ENCODE data around the gene ADAMTS18. TPM values are rescaled to one million over a fixed set of nuclear protein-coding genes. Genes with fewer than 3 reads are reported as not detected.

Gene ADAMTS18
- polyA plus RNA-seq, 1 of the 3 experiments (the other 2 are of a cell fraction), result under 0.01 TPM

DNA sequence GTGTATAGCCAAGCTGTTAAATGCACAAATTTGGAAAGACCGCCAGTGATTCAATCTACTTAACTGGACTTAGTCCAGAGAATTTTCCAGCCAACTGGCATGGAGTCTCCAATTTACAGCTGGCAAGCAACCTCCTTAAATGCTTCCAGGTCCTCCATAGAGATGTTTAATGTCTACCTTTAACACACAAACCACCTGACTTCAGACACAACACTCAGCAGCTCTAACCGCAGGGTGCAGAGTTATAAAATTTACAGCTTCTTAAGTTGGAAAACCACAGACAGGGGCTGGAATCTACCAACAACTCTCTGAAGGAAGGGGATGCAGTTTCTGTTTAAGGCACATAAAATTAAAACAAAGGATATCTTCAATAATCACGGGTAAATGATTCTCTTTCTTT, 128.8 kb downstream of the ADAMTS18 start:
- no peak for TF ChIP-seq SMC3 (IDR thresholded peaks at IDR 0.05; ENCODE audit: low read depth, low read length)
- TF ChIP-seq FOSL2 (IDR thresholded peaks at IDR 0.05; ENCODE audit: borderline replicate concordance, low read depth), result no peak
- no peak for TF ChIP-seq TCF12 (IDR thresholded peaks at IDR 0.05)
- TF ChIP-seq RXRA (IDR thresholded peaks at IDR 0.05; ENCODE audit: borderline replicate concordance, low read depth), result no peak
- TF ChIP-seq NFIC (IDR thresholded peaks at IDR 0.05; ENCODE audit: borderline replicate concordance), result no peak
- no peak for TF ChIP-seq NRF1 (IDR thresholded peaks at IDR 0.05; ENCODE audit: low read depth, low read length)
- no peak for TF ChIP-seq RCOR1 (IDR thresholded peaks at IDR 0.05; ENCODE audit: low read length)
- TF ChIP-seq GABPA (IDR thresholded peaks at IDR 0.05; ENCODE audit: low read depth), result no peak
- no peak for TF ChIP-seq JUND (IDR thresholded peaks at IDR 0.05)
- TF ChIP-seq, protein P1, sequence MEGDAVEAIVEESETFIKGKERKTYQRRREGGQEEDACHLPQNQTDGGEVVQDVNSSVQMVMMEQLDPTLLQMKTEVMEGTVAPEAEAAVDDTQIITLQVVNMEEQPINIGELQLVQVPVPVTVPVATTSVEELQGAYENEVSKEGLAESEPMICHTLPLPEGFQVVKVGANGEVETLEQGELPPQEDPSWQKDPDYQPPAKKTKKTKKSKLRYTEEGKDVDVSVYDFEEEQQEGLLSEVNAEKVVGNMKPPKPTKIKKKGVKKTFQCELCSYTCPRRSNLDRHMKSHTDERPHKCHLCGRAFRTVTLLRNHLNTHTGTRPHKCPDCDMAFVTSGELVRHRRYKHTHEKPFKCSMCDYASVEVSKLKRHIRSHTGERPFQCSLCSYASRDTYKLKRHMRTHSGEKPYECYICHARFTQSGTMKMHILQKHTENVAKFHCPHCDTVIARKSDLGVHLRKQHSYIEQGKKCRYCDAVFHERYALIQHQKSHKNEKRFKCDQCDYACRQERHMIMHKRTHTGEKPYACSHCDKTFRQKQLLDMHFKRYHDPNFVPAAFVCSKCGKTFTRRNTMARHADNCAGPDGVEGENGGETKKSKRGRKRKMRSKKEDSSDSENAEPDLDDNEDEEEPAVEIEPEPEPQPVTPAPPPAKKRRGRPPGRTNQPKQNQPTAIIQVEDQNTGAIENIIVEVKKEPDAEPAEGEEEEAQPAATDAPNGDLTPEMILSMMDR (IDR thresholded peaks at IDR 0.05), result no peak
- TF ChIP-seq MEF2A (IDR thresholded peaks at IDR 0.05; ENCODE audit: borderline replicate concordance, low read depth), result no peak
- TF ChIP-seq MXI1 (IDR thresholded peaks at IDR 0.05; ENCODE audit: low read depth, low read length), result no peak
- TF ChIP-seq, protein P2, sequence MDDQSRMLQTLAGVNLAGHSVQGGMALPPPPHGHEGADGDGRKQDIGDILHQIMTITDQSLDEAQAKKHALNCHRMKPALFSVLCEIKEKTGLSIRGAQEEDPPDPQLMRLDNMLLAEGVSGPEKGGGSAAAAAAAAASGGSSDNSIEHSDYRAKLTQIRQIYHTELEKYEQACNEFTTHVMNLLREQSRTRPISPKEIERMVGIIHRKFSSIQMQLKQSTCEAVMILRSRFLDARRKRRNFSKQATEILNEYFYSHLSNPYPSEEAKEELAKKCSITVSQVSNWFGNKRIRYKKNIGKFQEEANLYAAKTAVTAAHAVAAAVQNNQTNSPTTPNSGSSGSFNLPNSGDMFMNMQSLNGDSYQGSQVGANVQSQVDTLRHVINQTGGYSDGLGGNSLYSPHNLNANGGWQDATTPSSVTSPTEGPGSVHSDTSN (IDR thresholded peaks at IDR 0.05), result no peak
- no peak for TF ChIP-seq CHD2 (IDR thresholded peaks at IDR 0.05; ENCODE audit: low read length, partially characterized antibody)
- TF ChIP-seq RAD21 (IDR thresholded peaks at IDR 0.05; ENCODE audit: low read length), result no peak
- no peak for TF ChIP-seq TAF1 (IDR thresholded peaks at IDR 0.05; ENCODE audit: borderline replicate concordance, low read depth, low read length)
- no peak overlapping the region for H3K4me2 ChIP-seq
- POLR2A ChIA-PET, result no interaction called here
- no peaks in the 10 kb centered on the region for H3K4me1 ChIP-seq (ENCODE audit: control insufficient read depth in 1 of 2, insufficient read depth in 2 of 2, low read depth in 1 of 2, low read length in 1 of 2)
- 96% methylated on average over 3 of the region's 3 CpGs for WGBS (ENCODE audit: low lambda C conversion rate)
- H3K9me3 ChIP-seq, result no peaks in the 10 kb centered on the region
- H2AFZ ChIP-seq (ENCODE audit: low read depth), result no peak overlapping the region
- no peaks in the 10 kb centered on the region for H3K9me2 ChIP-seq
- H3K4me3 ChIP-seq (ENCODE audit: low read depth in 2 of 2, low read length in 1 of 2), result no peak overlapping the region
- no peak for DNase-seq
- H3K27ac ChIP-seq (ENCODE audit: low read depth in 2 of 2, low read length in 1 of 2), result no peak overlapping the region
- no peak overlapping the region for H3K9ac ChIP-seq
- peaks cover 8% of the 10 kb centered on the region for H3F3A ChIP-seq (replicated peaks; ENCODE audit: insufficient read depth)
- no peaks in the 10 kb centered on the region for H3K79me2 ChIP-seq (ENCODE audit: insufficient read depth)
- no peaks in the 10 kb centered on the region for H4K20me1 ChIP-seq (ENCODE audit: insufficient read depth)
- H3K36me3 ChIP-seq (replicated peaks in 1 of 2; ENCODE audit: control insufficient read depth in 1 of 2, insufficient read depth in 2 of 2, low read length in 1 of 2), result no peaks in the 10 kb centered on the region
- CTCF ChIA-PET, result no interaction called here
- H3K27me3 ChIP-seq (ENCODE audit: insufficient read depth), result no peaks in the 10 kb centered on the region

DNA sequence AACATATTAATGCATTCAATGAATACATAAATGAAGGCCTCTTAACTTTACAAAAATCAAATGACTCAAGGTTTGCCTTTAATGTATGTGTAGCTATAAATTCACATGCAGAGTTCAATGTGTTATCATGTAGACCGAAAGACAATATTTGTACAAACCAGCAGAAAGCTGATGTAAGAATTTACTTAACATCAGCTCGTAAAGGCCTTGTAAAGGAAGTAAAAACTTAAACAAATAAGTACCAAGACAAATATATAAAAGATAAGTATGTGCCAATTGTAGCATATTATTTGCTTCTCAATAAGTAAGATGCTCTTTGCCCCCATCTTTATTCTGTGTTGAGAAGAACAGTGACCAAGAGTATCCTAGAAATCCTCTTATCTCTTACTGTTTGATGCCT, 130.0 kb downstream of the ADAMTS18 start:
- Histone ChIP-seq H3K9me2 (no peaks in the 10 kb centered on the region), H3F3A (replicated peaks; ENCODE audit: insufficient read depth) (peaks cover 8% of the 10 kb centered on the region), H3K27ac (ENCODE audit: low read depth in 2 of 2, low read length in 1 of 2) (no peak overlapping the region), H3K4me3 (ENCODE audit: low read depth in 2 of 2, low read length in 1 of 2) (no peak overlapping the region), H3K27me3 (ENCODE audit: insufficient read depth) (no peaks in the 10 kb centered on the region), H4K20me1 (ENCODE audit: insufficient read depth) (no peaks in the 10 kb centered on the region), H3K79me2 (ENCODE audit: insufficient read depth) (no peaks in the 10 kb centered on the region), H2AFZ (ENCODE audit: low read depth) (no peak overlapping the region), H3K4me2 (no peak overlapping the region), H3K4me1 (ENCODE audit: control insufficient read depth in 1 of 2, insufficient read depth in 2 of 2, low read depth in 1 of 2, low read length in 1 of 2) (no peaks in the 10 kb centered on the region), H3K9me3 (no peaks in the 10 kb centered on the region), H3K36me3 (replicated peaks in 1 of 2; ENCODE audit: control insufficient read depth in 1 of 2, insufficient read depth in 2 of 2, low read length in 1 of 2) (no peaks in the 10 kb centered on the region), H3K9ac (no peak overlapping the region)
- DNase-seq, result no peak
- ChIA-PET POLR2A (no interaction called here), CTCF (no interaction called here)
- WGBS (ENCODE audit: low lambda C conversion rate), result 59% methylated on average over 2 of the region's 2 CpGs
- TF ChIP-seq YY1 (IDR thresholded peaks at IDR 0.05; ENCODE audit: low read depth) (no peak), RXRA (IDR thresholded peaks at IDR 0.05; ENCODE audit: borderline replicate concordance, low read depth) (no peak), RCOR1 (IDR thresholded peaks at IDR 0.05; ENCODE audit: low read length) (no peak), JUND (IDR thresholded peaks at IDR 0.05) (no peak), GABPA (IDR thresholded peaks at IDR 0.05; ENCODE audit: low read depth) (no peak), NRF1 (IDR thresholded peaks at IDR 0.05; ENCODE audit: low read depth, low read length) (no peak), NFIC (IDR thresholded peaks at IDR 0.05; ENCODE audit: borderline replicate concordance) (no peak), TAF1 (IDR thresholded peaks at IDR 0.05; ENCODE audit: borderline replicate concordance, low read depth, low read length) (no peak), FOXM1 (IDR thresholded peaks at IDR 0.05; ENCODE audit: low read depth) (no peak), FOXJ3 (CRISPR knock-in tag; IDR thresholded peaks at IDR 0.05) (no peak), RAD21 (IDR thresholded peaks at IDR 0.05; ENCODE audit: low read length) (no peak)
- TF ChIP-seq, protein P3, sequence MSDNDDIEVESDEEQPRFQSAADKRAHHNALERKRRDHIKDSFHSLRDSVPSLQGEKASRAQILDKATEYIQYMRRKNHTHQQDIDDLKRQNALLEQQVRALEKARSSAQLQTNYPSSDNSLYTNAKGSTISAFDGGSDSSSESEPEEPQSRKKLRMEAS (IDR thresholded peaks at IDR 0.05; ENCODE audit: low read depth), result no peak
- TF ChIP-seq, protein P4, sequence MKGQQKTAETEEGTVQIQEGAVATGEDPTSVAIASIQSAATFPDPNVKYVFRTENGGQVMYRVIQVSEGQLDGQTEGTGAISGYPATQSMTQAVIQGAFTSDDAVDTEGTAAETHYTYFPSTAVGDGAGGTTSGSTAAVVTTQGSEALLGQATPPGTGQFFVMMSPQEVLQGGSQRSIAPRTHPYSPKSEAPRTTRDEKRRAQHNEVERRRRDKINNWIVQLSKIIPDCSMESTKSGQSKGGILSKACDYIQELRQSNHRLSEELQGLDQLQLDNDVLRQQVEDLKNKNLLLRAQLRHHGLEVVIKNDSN (IDR thresholded peaks at IDR 0.05; ENCODE audit: borderline replicate concordance, low read depth), result no peak
- TF ChIP-seq, protein P1 (IDR thresholded peaks at IDR 0.05), result no peak
